Endodermal cell (in vitro differentiated cells): ENCODE results near the gene WDR4. TPM values are rescaled to one million over a fixed set of nuclear protein-coding genes. Genes with fewer than 3 reads are reported as not detected.

Source experiments
- DNase-seq: peaks from one replicate; pipeline ENCODE4 v3.0.0-alpha.2; 2017
- H3K27ac ChIP-seq: 2 replicates; pipeline ENCODE4 v1.5.1; 2013; ENCODE audit warnings: mild to moderate bottlenecking, low read depth, low read length, moderate library complexity
- H3K27me3 ChIP-seq: 2 replicates; pipeline ENCODE4 v1.6.1; 2013; ENCODE audit warnings: mild to moderate bottlenecking, low read length, moderate library complexity; ENCODE audit not compliant: insufficient read depth, control insufficient read depth, poor library complexity, severe bottlenecking
- H3K36me3 ChIP-seq: 2 replicates; pipeline ENCODE4 v1.7.0; 2013; ENCODE audit warnings: mild to moderate bottlenecking, low read length, moderate library complexity; ENCODE audit not compliant: control insufficient read depth, insufficient read depth
- H3K4me1 ChIP-seq: one replicate; pipeline ENCODE4 v1.7.0; 2013; ENCODE audit warnings: low read length; ENCODE audit not compliant: control insufficient read depth, insufficient read depth
- H3K4me3 ChIP-seq: 2 replicates; pipeline ENCODE4 v1.5.1; 2013; ENCODE audit warnings: mild to moderate bottlenecking, low read length, moderate library complexity
- H3K9ac ChIP-seq: 2 replicates; pipeline ENCODE4 v1.6.1; 2013; ENCODE audit warnings: mild to moderate bottlenecking, low read length, moderate library complexity; ENCODE audit not compliant: poor library complexity, severe bottlenecking; ENCODE audit errors: extremely low read depth
- H3K9me3 ChIP-seq: 2 replicates; pipeline ENCODE4 v1.6.1; 2013; ENCODE audit warnings: mild to moderate bottlenecking, low read length, moderate library complexity; ENCODE audit not compliant: control insufficient read depth
- H3K27ac Mint-ChIP-seq: 2 replicates; pipeline ENCODE4 v1.8.0; 2020; ENCODE audit warnings: mixed read lengths
- H3K27me3 Mint-ChIP-seq: 2 replicates; pipeline ENCODE4 v1.8.0; 2021; ENCODE audit warnings: mild to moderate bottlenecking, mixed read lengths; ENCODE audit not compliant: insufficient read depth
- H3K36me3 Mint-ChIP-seq: 2 replicates; pipeline ENCODE4 v1.8.0; 2020; ENCODE audit warnings: low read depth, mixed read lengths
- H3K4me1 Mint-ChIP-seq: 2 replicates; pipeline ENCODE4 v1.8.0; 2020; ENCODE audit warnings: mixed read lengths
- H3K4me3 Mint-ChIP-seq: 2 replicates; pipeline ENCODE4 v1.8.0; 2020; ENCODE audit warnings: mild to moderate bottlenecking, moderate library complexity, mixed read lengths
- H3K9me3 Mint-ChIP-seq: 2 replicates; pipeline ENCODE4 v1.8.0; 2020; ENCODE audit warnings: mild to moderate bottlenecking, mixed read lengths
- WGBS, 2 experiments: methylation state at CpG; one replicate each; pipeline versions ENCODE4 v1.1.5 to v1.1.7; 2013; ENCODE audit warnings: missing lambda C conversion rate in 2 of 2, mixed read lengths in 1 of 2; ENCODE audit not compliant: insufficient coverage in 1 of 2, insufficient read length in 1 of 2; 5-methylcytosine and 5-hydroxymethylcytosine counted together
- total RNA-seq, 2 donors: library from RNA; stranded (reverse); fragmentation: NEBNext Ultra II Directional in 1 of 2; extraction: Animal tissue kit (Norgen Biotek cat#: 25700) in 1 of 2; gene quantifications; 2 replicates in 1 of 2; 3 replicates in 1 of 2; pipeline ENCODE4 v1.2.1, GENCODE V29; 2021
- TF ChIP-seq, protein P1 (sequence below): fragments of 200-600 bp; sonication (generic); conservative IDR thresholded peaks from 2 replicates; pipeline ENCODE4 v1.5.0; 2021; ENCODE audit warnings: antibody characterized with exemption, mild to moderate bottlenecking

Gene WDR4
- total RNA-seq, 2 donors from 2014 or later: 26.7 to 33.5 TPM

DNA sequence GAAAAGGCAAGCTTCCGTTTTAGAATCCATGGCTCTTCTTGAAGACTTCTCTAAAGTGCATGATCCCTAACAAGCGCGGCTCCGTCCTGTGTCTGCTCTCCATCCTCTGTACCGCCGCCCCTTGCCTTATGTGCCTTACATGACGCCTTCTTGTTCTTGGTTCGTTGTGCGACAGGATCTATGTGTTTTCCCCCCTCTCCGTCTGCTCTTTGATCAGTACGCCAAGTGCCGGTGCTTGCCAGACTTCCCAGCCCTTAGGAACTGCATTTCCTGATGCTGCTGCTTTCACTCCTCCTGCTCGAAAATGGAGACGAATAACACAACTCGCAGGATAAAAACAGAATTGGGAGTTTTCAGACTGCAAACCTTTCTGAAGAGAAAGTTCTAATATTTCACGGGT, 26.9 kb upstream of the WDR4 start:
- H3K36me3 Mint-ChIP-seq: peaks cover 64% of the 10 kb centered on the region
- WGBS, 2 experiments: 95 to 97% methylated on average over 16 of the region's 16 CpGs
- no peaks in the 10 kb centered on the region for H3K9me3 Mint-ChIP-seq
- Histone ChIP-seq H3K4me1 (no peaks in the 10 kb centered on the region), H3K27me3 (no peaks in the 10 kb centered on the region), H3K27ac (no peak overlapping the region), H3K9me3 (peaks cover 13% of the 10 kb centered on the region), H3K9ac (no peak overlapping the region), H3K4me3 (no peak overlapping the region), H3K36me3 (peaks cover 83% of the 10 kb centered on the region)
- no peaks in the 10 kb centered on the region for H3K27me3 Mint-ChIP-seq
- DNase-seq: no peak
- no peak overlapping the region for H3K27ac Mint-ChIP-seq
- TF ChIP-seq, protein P1, sequence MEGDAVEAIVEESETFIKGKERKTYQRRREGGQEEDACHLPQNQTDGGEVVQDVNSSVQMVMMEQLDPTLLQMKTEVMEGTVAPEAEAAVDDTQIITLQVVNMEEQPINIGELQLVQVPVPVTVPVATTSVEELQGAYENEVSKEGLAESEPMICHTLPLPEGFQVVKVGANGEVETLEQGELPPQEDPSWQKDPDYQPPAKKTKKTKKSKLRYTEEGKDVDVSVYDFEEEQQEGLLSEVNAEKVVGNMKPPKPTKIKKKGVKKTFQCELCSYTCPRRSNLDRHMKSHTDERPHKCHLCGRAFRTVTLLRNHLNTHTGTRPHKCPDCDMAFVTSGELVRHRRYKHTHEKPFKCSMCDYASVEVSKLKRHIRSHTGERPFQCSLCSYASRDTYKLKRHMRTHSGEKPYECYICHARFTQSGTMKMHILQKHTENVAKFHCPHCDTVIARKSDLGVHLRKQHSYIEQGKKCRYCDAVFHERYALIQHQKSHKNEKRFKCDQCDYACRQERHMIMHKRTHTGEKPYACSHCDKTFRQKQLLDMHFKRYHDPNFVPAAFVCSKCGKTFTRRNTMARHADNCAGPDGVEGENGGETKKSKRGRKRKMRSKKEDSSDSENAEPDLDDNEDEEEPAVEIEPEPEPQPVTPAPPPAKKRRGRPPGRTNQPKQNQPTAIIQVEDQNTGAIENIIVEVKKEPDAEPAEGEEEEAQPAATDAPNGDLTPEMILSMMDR: no peak
- H3K4me3 Mint-ChIP-seq: no peak overlapping the region
- H3K4me1 Mint-ChIP-seq: no peaks in the 10 kb centered on the region

DNA sequence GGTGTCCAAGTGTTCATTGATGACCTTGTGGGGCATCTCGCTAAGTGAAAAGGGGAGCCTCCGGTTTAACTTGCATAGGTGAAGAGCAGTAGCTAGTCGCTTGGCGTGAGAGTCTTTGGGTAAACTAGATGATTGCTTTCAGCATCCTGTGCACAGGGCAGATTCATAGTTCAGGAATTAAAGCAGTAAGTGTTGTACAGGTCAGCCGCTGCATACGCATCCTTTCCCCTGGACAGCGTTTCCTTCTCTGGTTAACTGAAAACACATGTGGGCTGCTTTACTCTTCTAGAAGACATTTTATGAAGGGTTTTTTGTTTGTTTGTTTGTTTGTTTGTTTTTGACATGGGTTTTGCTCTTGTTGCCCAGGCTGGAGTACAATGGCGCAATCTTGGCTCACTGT, 25.9 kb upstream of the WDR4 start:
- H3K4me3 Mint-ChIP-seq: no peak overlapping the region
- H3K4me1 Mint-ChIP-seq: no peaks in the 10 kb centered on the region
- Histone ChIP-seq H3K9ac (no peak overlapping the region), H3K36me3 (peaks cover 81% of the 10 kb centered on the region), H3K4me1 (no peaks in the 10 kb centered on the region), H3K27me3 (no peaks in the 10 kb centered on the region), H3K9me3 (peaks cover 13% of the 10 kb centered on the region), H3K27ac (no peak overlapping the region), H3K4me3 (no peak overlapping the region)
- WGBS, 2 experiments: 98 to 99% methylated on average over 7 to 8 of the region's 8 CpGs
- H3K36me3 Mint-ChIP-seq: peaks cover 69% of the 10 kb centered on the region
- no peak for DNase-seq
- H3K27ac Mint-ChIP-seq: no peak overlapping the region
- no peaks in the 10 kb centered on the region for H3K27me3 Mint-ChIP-seq
- no peaks in the 10 kb centered on the region for H3K9me3 Mint-ChIP-seq
- TF ChIP-seq, protein P1: no peak

DNA sequence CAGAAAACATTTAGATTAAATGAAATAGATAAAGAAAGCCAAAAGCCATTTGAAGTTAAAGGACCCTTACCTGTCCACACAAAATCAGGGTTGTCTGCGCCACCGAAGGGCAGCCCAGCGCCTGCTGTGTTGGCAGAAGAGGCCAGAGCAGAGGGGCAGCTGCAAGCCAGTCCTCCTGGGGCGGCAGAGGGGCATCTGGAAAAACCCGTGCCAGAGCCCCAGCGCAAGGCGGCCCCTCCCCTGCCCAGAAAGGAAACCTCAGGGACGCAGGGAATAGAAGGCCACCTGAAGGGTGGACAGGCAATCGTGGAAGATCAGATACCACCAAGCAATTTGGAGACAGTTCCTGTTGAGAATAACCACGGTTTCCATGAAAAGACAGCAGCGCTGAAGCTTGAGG, 24.5 kb upstream of the WDR4 start:
- H3K4me3 Mint-ChIP-seq: no peak overlapping the region
- no peaks in the 10 kb centered on the region for H3K4me1 ChIP-seq
- H3K27ac ChIP-seq: no peak overlapping the region
- H3K36me3 ChIP-seq: peaks cover 77% of the 10 kb centered on the region
- no peaks in the 10 kb centered on the region for H3K4me1 Mint-ChIP-seq
- TF ChIP-seq, protein P1: no peak
- 96% methylated on average over 11 of the region's 11 CpGs for WGBS, 2 experiments
- H3K9ac ChIP-seq: no peak overlapping the region
- H3K9me3 Mint-ChIP-seq: no peaks in the 10 kb centered on the region
- no peaks in the 10 kb centered on the region for H3K27me3 Mint-ChIP-seq
- H3K27me3 ChIP-seq: no peaks in the 10 kb centered on the region
- no peak overlapping the region for H3K4me3 ChIP-seq
- H3K36me3 Mint-ChIP-seq: peaks cover 66% of the 10 kb centered on the region
- no peak overlapping the region for H3K27ac Mint-ChIP-seq
- peaks cover 13% of the 10 kb centered on the region for H3K9me3 ChIP-seq
- DNase-seq: no peak
